ENCODE measurements around the gene XAGE5. TPM values are rescaled to one million over a fixed set of nuclear protein-coding genes. Genes with fewer than 3 reads are reported as not detected.
"Not testable (repeated sequence)": the region's sequence is repeated elsewhere in the genome, so short reads cannot be mapped to it uniquely, and the experiment has no call there.

Gene XAGE5
- total RNA-seq, 1 donor from 2014 or later, result not detected

DNA sequence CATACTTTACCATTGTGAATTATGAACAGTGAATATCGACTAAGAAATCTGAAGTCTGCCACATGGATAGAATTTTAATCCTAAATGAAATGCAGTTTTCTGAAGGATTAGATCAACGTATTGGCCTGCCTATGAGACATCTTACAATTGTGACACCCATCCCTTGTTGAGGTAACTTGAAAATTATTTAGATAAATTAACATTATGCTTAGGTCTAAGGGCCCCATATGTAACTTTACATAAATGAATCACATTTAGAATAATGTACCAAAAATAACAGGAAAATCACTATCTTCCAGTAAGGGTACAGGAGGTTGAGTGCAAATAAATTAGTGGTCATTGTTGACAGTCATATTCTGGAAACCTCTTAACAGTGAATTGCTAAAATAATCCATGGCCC, 13.5 kb downstream of the XAGE5 start:
- no peaks in the 10 kb centered on the region for H3K27me3 ChIP-seq
- H3K4me1 ChIP-seq, result no peaks in the 10 kb centered on the region
- H3K4me3 ChIP-seq, result no peak overlapping the region
- DNase-seq (no peak), ATAC-seq (no peak)
- intact Hi-C loops (cut with DNase I), result no loop called here
- H3K27ac ChIP-seq, result no peak overlapping the region
- no peaks in the 10 kb centered on the region for H3K9me3 ChIP-seq
- H3K36me3 ChIP-seq, result no peaks in the 10 kb centered on the region
- TF ChIP-seq CTCF (IDR thresholded peaks at IDR 0.05), result no peak

DNA sequence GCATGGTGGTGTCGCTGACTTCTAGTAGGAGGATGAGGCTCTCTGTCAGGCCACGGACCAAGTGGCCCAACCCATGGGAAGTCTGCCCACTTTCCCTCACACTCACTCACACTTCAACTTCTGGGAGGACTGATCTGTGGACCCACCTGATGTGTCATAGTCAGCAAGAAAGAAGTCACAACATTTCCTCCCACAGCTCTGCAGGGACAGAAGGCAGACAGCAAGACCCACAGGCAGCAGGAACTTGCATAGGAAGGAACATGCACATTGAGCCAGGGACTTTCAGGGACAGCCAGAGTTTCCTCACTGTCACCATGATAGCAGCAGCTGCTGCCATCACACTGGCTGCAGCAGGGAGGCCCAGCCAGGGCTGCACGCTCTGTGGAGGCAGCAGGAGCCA, 19.5 kb downstream of the XAGE5 start:
- Histone ChIP-seq H3K4me1 (no peaks in the 10 kb centered on the region), H3K4me3 (no peak overlapping the region), H3K9me3 (no peaks in the 10 kb centered on the region), H3K27ac (no peak overlapping the region), H3K36me3 (no peaks in the 10 kb centered on the region), H3K27me3 (no peaks in the 10 kb centered on the region)
- no peak for TF ChIP-seq CTCF (IDR thresholded peaks at IDR 0.05)
- intact Hi-C loops (cut with DNase I), result no loop called here
- no peak for ATAC-seq
- DNase-seq, result no peak

DNA sequence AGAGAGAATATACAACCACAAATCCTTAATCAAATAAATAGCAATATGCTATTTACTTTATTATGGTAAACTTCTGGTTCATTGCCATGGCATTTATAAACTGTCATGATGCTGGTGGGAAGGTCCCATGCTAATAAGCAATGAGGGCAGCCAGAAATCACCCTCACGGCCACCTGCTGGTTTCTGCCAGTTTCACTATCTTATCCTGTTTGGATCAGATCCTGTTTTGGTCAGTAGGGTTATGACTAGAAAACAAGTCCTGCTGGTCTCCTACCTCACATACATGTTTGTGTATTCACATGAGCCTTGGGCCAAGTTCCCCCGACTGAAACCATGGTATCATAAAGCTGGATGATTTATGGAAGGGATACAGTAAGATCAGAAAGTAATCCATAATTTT, 28.1 kb downstream of the XAGE5 start:
- DNase-seq, result no peak
- no peak for TF ChIP-seq CTCF (IDR thresholded peaks at IDR 0.05)
- intact Hi-C loops (cut with DNase I), result no loop called here
- Histone ChIP-seq H3K4me1 (no peaks in the 10 kb centered on the region), H3K36me3 (no peaks in the 10 kb centered on the region), H3K27ac (no peak overlapping the region), H3K27me3 (no peaks in the 10 kb centered on the region), H3K4me3 (no peak overlapping the region), H3K9me3 (no peaks in the 10 kb centered on the region)
- no peak for ATAC-seq

DNA sequence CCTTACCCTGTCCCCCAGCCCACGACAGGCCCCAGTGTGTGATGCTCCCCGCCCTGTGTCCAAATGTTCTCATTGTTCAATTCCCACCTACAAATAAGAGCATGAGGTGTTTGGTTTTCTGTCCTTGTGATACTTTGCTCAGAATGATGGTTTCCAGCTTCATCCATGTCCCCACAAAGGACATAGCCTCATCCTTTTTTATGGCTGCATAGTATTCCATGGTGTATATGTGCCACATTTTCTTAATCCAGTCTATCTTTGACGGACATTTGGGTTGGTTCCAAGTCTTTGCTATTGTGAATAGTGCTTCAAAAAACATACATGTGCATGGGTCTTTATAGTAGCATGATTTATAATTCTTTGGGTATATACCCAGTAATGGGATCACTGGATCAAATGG, 32.5 kb downstream of the XAGE5 start:
- intact Hi-C loops (cut with DNase I); H3K36me3 ChIP-seq; H3K9me3 ChIP-seq; H3K27ac ChIP-seq; H3K4me3 ChIP-seq; ATAC-seq; DNase-seq; H3K27me3 ChIP-seq; H3K4me1 ChIP-seq: not testable (repeated sequence)

GRCh38 chrX:52852110-52852860, 41.2 kb downstream of the XAGE5 start:
- ATAC-seq, result no peak
- Histone ChIP-seq H3K27me3 (no peaks in the 10 kb centered on the region), H3K9me3 (no peaks in the 10 kb centered on the region), H3K4me3 (no peak overlapping the region), H3K4me1 (no peaks in the 10 kb centered on the region), H3K36me3 (no peaks in the 10 kb centered on the region), H3K27ac (no peak overlapping the region)
- TF ChIP-seq CTCF (IDR thresholded peaks at IDR 0.05), result no peak
- DNase-seq, result no peak
- intact Hi-C loops (cut with DNase I), result no loop called here

DNA sequence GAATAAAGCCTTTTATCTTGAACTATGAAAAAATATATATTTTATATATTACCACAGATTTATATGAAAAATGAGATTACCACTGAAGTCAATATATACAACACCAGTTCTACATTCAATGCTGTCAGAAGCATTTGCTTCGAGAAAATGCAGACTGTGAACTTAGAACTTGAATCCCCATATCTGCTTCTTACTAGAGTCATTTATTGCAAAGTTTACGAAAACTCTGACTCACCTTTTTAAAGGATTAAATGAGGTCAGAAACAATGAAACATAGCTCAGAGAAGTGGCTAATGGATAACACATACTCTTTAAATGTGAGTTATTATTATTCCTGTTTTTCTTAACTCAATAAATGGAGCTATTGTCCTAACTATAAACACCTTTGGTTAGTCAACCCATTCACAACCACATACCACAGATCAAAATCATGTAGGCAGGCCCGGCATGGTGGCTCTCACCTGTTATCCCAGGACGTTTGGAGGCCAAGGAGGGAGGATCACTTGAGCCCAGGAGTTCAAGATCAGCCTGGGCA, 46.0 kb downstream of the XAGE5 start:
- H3K27ac ChIP-seq; intact Hi-C loops (cut with DNase I); H3K4me1 ChIP-seq; H3K36me3 ChIP-seq; H3K4me3 ChIP-seq; ATAC-seq; H3K27me3 ChIP-seq; DNase-seq; H3K9me3 ChIP-seq: not testable (repeated sequence)

Data from upper lobe of right lung (tissue), 1 donor.